Endothelial cell of umbilical vein (primary cell): ENCODE results near the gene MYO7B. TPM values are rescaled to one million over a fixed set of nuclear protein-coding genes. Genes with fewer than 3 reads are reported as not detected.
A peak's percentile ranks its signal among the peaks of the same experiment; 100 is the strongest.

Source experiments
- BruUV-seq: library from RNA; stranded (reverse); fragments of 400-500 nt; replicated peaks from 2 replicates; lab custom pipeline; 2021; lab: Mats Ljungman, UMichigan
- CTCF ChIA-PET: fragments of 300-600, 350-600 bp; sonication (Branson Sonifier 250); formaldehyde crosslinking; loops from one replicate; lab custom pipeline; 2021; ENCODE audit warnings: antibody characterized with exemption, inconsistent platforms; lab: Charles Lee
- POLR2A ChIA-PET: fragments of 300-600, 350-600 bp; sonication (Branson Sonifier 250); formaldehyde crosslinking; loops from one replicate; lab custom pipeline; 2021; ENCODE audit warnings: antibody characterized with exemption, inconsistent platforms; lab: Charles Lee
- DNase-seq: peaks from one replicate; pipeline ENCODE4 v3.0.0-alpha.2; 2011; ENCODE audit warnings: low read depth, low spot score
- FAIRE-seq: peaks from 2 replicates; lab custom pipeline; 2011; peaks lifted over from hg19 to GRCh38; lab: Jason Lieb, UNC
- H2AFZ ChIP-seq: 2 replicates; pipeline ENCODE4 v1.6.0; 2012; ENCODE audit warnings: low read depth, low read length, control low read depth, inconsistent platforms
- H3K27ac ChIP-seq: 2 replicates; pipeline ENCODE4 v1.5.1; 2011; ENCODE audit warnings: low read depth, mild to moderate bottlenecking, control low read depth, low read length, moderate library complexity; ENCODE audit not compliant: insufficient read depth
- H3K27me3 ChIP-seq, 2 experiments: 2 replicates each; pipeline versions ENCODE4 v1.6.0 to v1.6.1; 2011; ENCODE audit warnings: low read length in 2 of 2, mixed read lengths in 1 of 2; ENCODE audit not compliant: control insufficient read depth in 2 of 2, insufficient read depth in 2 of 2
- H3K36me3 ChIP-seq, 2 experiments: 2 replicates in 1 of 2; 3 replicates in 1 of 2; pipeline ENCODE4 v1.5.1; 2011; ENCODE audit warnings: low read length in 2 of 2, mild to moderate bottlenecking in 1 of 2, moderate library complexity in 1 of 2; ENCODE audit not compliant: control insufficient read depth in 2 of 2, insufficient read depth in 2 of 2; ENCODE audit errors: extremely low read depth in 1 of 2
- H3K4me1 ChIP-seq: 3 replicates; pipeline ENCODE4 v1.5.1; 2011; ENCODE audit warnings: mild to moderate bottlenecking, low read length; ENCODE audit not compliant: control insufficient read depth, insufficient read depth; ENCODE audit errors: extremely low read depth
- H3K4me2 ChIP-seq: 2 replicates; pipeline ENCODE4 v1.6.1; 2011; ENCODE audit warnings: low read length, control low read depth, mixed read lengths; ENCODE audit not compliant: insufficient read depth
- H3K4me3 ChIP-seq, 3 experiments: fragments of 200-600 bp in 1 of 3; sonication (generic), shearing (Covaris generic) in 1 of 3; replicated peaks in 1 of 3; 2 replicates each; pipeline ENCODE4 v1.5.1; 2011 to 2016; ENCODE audit warnings: control low read depth in 3 of 3, low read length in 3 of 3, mild to moderate bottlenecking in 2 of 3, inconsistent platforms in 1 of 3, low read depth in 1 of 3, moderate library complexity in 1 of 3; ENCODE audit not compliant: insufficient read depth in 1 of 3
- H3K79me2 ChIP-seq: 2 replicates; pipeline ENCODE4 v1.6.0; 2012; ENCODE audit warnings: low read length, inconsistent platforms; ENCODE audit not compliant: control insufficient read depth, insufficient read depth
- H3K9ac ChIP-seq: replicated peaks from 2 replicates; pipeline ENCODE3; 2011; ENCODE audit warnings: low read length, control low read depth; ENCODE audit not compliant: insufficient read depth; ENCODE audit errors: extremely low read depth
- H3K9me1 ChIP-seq: replicated peaks from 3 replicates; pipeline ENCODE4 v1.6.0; 2011; ENCODE audit warnings: mild to moderate bottlenecking, low read length; ENCODE audit not compliant: control insufficient read depth, insufficient read depth; ENCODE audit errors: extremely low read depth
- H3K9me3 ChIP-seq: replicated peaks from 2 replicates; pipeline ENCODE4 v1.5.1; 2012; ENCODE audit warnings: low read length, inconsistent platforms; ENCODE audit not compliant: control insufficient read depth, insufficient read depth
- H4K20me1 ChIP-seq: replicated peaks from 2 replicates; pipeline ENCODE3; 2011; ENCODE audit warnings: mild to moderate bottlenecking, low read length; ENCODE audit not compliant: control insufficient read depth, insufficient read depth; ENCODE audit errors: extremely low read depth
- EZH2 ChIP-seq: IDR thresholded peaks from 2 replicates; pipeline ENCODE4 v1.6.1; 2012; ENCODE audit warnings: borderline replicate concordance, low read depth, mild to moderate bottlenecking, moderate library complexity, low read length, inconsistent platforms; ENCODE audit not compliant: severe bottlenecking
- FOS ChIP-seq: IDR thresholded peaks from 2 replicates; pipeline ENCODE4 v1.6.1; 2011; ENCODE audit warnings: mild to moderate bottlenecking, low read length, moderate library complexity, borderline replicate concordance; ENCODE audit not compliant: insufficient read depth
- JUN ChIP-seq: IDR thresholded peaks from 2 replicates; pipeline ENCODE4 v1.6.1; 2011; ENCODE audit warnings: borderline replicate concordance, low read depth; ENCODE audit not compliant: insufficient read length, insufficient read depth
- MYC ChIP-seq: IDR thresholded peaks from one replicate; pipeline ENCODE4 v1.6.1; 2011; ENCODE audit warnings: mild to moderate bottlenecking, low read depth, low read length
- POLR2A ChIP-seq: IDR thresholded peaks from 2 replicates; pipeline ENCODE4 v1.6.1; 2012; ENCODE audit warnings: low read depth, mild to moderate bottlenecking, control low read depth, low read length
- POLR2AphosphoS5 ChIP-seq: IDR thresholded peaks from 2 replicates; pipeline ENCODE4 v1.6.1; 2012; ENCODE audit warnings: low read depth, mild to moderate bottlenecking, control low read depth, low read length, moderate library complexity; ENCODE audit not compliant: insufficient read depth
- dilution Hi-C: fragments of 300-500 bp; cut with MboI; formaldehyde crosslinking; loops from one replicate; pipeline ENCODE4 v1.15.0; 2019; ENCODE audit warnings: low sequenced_read_pairs; ENCODE audit not compliant: extremely low pct_ligation_motif_present
- intact Hi-C: fragments of 100-400 bp; cut with micrococcal nuclease; formaldehyde crosslinking; loops from one replicate; pipeline ENCODE4 v1.10.0; 2022
- polyA plus RNA-seq, 4 experiments: library from polyadenylated mRNA; depleted of rRNA in 3 of 4; stranded (reverse) in 3 of 4; unstranded in 1 of 4; fragments of >200 nt; gene quantifications; 2 replicates each; pipeline versions ENCODE4 v1.2.1 to v1.2.3, GENCODE V29; 2011 to 2012; ENCODE audit warnings: missing spikeins in 1 of 4
- total RNA-seq: library from RNA; stranded (reverse); gene quantifications from 2 replicates; pipeline ENCODE4 v1.2.3, GENCODE V29; 2021
- TF ChIP-seq, protein P1 (sequence below), 2 donors: IDR thresholded peaks; 1 replicate in 1 of 2; 2 replicates in 1 of 2; pipeline ENCODE4 v1.5.1; 2011; ENCODE audit warnings: low read length in 2 of 2, mild to moderate bottlenecking in 2 of 2, moderate library complexity in 2 of 2, control low read depth in 1 of 2, inconsistent platforms in 1 of 2, low read depth in 1 of 2; ENCODE audit not compliant: insufficient read depth in 1 of 2; ENCODE audit errors: extremely low read depth in 1 of 2
- TF ChIP-seq, protein P2 (sequence below): IDR thresholded peaks from 2 replicates; pipeline ENCODE4 v1.6.1; 2011; ENCODE audit not compliant: insufficient read depth, insufficient read length

Gene MYO7B
- total and polyA plus RNA-seq, 2 donors (not counting 3 experiments of a cell fraction or from before 2014, with no cell fraction given), result 0.17 TPM; not detected in 1

DNA sequence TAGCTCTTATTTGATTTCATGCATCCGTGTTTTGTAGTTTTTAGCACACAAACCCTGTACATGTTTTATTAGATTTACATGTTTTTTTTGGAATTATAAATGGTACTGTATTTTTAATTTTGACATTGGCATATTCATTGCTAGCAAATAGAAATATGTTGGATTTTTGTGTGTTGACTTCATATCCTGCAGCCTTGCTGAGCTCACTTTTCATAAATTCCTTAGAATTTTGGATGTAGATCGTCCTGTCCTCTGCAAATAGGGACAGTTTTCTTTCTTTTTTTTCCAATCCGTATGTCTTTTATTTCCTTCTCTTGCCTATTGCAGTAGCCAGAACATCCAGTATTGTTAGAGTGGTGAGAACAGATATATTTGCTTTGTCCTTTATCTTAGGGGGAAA is 63.7 kb downstream of the MYO7B start:
- H3K9me3 ChIP-seq, result no peaks in the 10 kb centered on the region
- intact Hi-C loops, result loop anchor here (10.0 kb wide), 1 partner anchor 256 kb away; the partner anchor contains the start of gene POLR2D
- TF ChIP-seq POLR2AphosphoS5, result no peak
- peak; percentile 18 for TF ChIP-seq JUN
- DNase-seq (peak; percentile 8), FAIRE-seq (no peak)
- ChIA-PET POLR2A (interaction anchor here (0.6 kb wide), 1 partner anchor 57 kb away, joined by 3 read pairs; no protein-coding TSS in a partner anchor), CTCF (interaction anchor here (0.8 to 1.8 kb wide), 10 partner anchors 8 to 96 kb away, joined by 3 to 18 read pairs (median 4); partner anchors contain the start of gene LIMS2)
- no peaks in the 10 kb centered on the region for H3K9me1 ChIP-seq
- peaks cover 9% of the 10 kb centered on the region for H3K4me1 ChIP-seq
- H3K4me2 ChIP-seq, result peak overlapping the region; percentile 38
- no peak overlapping the region for H3K4me3 ChIP-seq
- no TSS peak for BruUV-seq
- dilution Hi-C loops, result no loop called here
- no peaks in the 10 kb centered on the region for H3K27me3 ChIP-seq
- H4K20me1 ChIP-seq, result no peaks in the 10 kb centered on the region
- no peak overlapping the region for H3K9ac ChIP-seq
- no peaks in the 10 kb centered on the region for H3K79me2 ChIP-seq
- H3K36me3 ChIP-seq, result no peaks in the 10 kb centered on the region
- peak overlapping the region; percentile 68 for H2AFZ ChIP-seq
- peak overlapping the region; percentile 18 for H3K27ac ChIP-seq

DNA sequence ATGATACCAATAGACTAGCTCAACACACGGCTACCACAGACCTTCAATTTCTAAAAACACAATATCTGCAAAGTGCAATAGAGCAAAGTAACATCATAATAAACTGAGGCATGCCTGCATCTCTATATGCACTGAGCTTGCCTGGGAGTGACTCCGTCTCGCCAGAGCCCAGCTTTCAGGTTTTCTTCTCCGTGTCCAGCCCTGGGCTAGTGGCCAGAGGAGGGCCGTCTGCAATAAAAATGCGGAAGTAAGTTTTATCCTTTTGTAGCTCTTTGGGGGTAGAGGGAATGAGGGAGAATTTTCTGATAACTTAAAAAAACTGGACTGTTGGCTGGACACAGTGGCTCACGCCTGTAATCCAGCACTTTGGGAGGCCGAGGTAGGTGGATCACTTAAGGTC is 69.5 kb downstream of the MYO7B start:
- Histone ChIP-seq H3K79me2 (no peaks in the 10 kb centered on the region), H3K27me3 (no peaks in the 10 kb centered on the region), H3K36me3 (no peaks in the 10 kb centered on the region), H3K4me3 (no peak overlapping the region), H3K4me2 (no peak overlapping the region), H4K20me1 (no peaks in the 10 kb centered on the region), H3K9me1 (no peaks in the 10 kb centered on the region), H3K27ac (no peak overlapping the region), H3K9ac (no peak overlapping the region), H2AFZ (no peak overlapping the region), H3K4me1 (no peaks in the 10 kb centered on the region), H3K9me3 (no peaks in the 10 kb centered on the region)
- dilution Hi-C loops, result no loop called here
- ChIA-PET CTCF (interaction anchor here (1.2 to 3.1 kb wide), 2 partner anchors 14 to 45 kb away, joined by 5 to 17 read pairs; no protein-coding TSS in a partner anchor), POLR2A (interaction anchor here (0.5 kb wide), 1 partner anchor 17 kb away, joined by 6 read pairs; no protein-coding TSS in a partner anchor)
- no TSS peak for BruUV-seq
- intact Hi-C loops, result no loop called here
- FAIRE-seq, result no peak
- no peak for TF ChIP-seq MYC
- TF ChIP-seq, protein P1, sequence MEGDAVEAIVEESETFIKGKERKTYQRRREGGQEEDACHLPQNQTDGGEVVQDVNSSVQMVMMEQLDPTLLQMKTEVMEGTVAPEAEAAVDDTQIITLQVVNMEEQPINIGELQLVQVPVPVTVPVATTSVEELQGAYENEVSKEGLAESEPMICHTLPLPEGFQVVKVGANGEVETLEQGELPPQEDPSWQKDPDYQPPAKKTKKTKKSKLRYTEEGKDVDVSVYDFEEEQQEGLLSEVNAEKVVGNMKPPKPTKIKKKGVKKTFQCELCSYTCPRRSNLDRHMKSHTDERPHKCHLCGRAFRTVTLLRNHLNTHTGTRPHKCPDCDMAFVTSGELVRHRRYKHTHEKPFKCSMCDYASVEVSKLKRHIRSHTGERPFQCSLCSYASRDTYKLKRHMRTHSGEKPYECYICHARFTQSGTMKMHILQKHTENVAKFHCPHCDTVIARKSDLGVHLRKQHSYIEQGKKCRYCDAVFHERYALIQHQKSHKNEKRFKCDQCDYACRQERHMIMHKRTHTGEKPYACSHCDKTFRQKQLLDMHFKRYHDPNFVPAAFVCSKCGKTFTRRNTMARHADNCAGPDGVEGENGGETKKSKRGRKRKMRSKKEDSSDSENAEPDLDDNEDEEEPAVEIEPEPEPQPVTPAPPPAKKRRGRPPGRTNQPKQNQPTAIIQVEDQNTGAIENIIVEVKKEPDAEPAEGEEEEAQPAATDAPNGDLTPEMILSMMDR (IDR thresholded peaks at IDR 0.05; ENCODE audit: extremely low read depth in 1 of 2, insufficient read depth in 1 of 2, low read depth in 1 of 2, low read length in 2 of 2), result no peak
- no peak for TF ChIP-seq FOS
- no peak for TF ChIP-seq JUN
- no peak for TF ChIP-seq EZH2
- TF ChIP-seq POLR2A, result no peak
- TF ChIP-seq, protein P2, sequence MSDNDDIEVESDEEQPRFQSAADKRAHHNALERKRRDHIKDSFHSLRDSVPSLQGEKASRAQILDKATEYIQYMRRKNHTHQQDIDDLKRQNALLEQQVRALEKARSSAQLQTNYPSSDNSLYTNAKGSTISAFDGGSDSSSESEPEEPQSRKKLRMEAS, result no peak
- DNase-seq, result no peak
